ENCODE results near the gene PCDHGB4. TPM values are rescaled to one million over a fixed set of nuclear protein-coding genes. Genes with fewer than 3 reads are reported as not detected.

The PCDHGB4 gene
- total and polyA plus RNA-seq, 2 of the 8 experiments (the other 6 are each of a cell fraction or from before 2014, with no cell fraction given) = 8.0 to 9.1 TPM

- Histone ChIP-seq H4K5ac (ENCODE audit: insufficient read length, low read depth, low read length) (peak within 1 kb of the TSS; percentile 74), H3K4me1 (replicated peaks in 1 of 4; ENCODE audit: control insufficient read depth in 3 of 4, insufficient read depth in 4 of 4, low read length in 3 of 4) (no peaks in the 10 kb centered on the region; a peak in 1 of 7 replicates), H2AK5ac (ENCODE audit: low read depth, low read length) (no peak within 1 kb of the TSS), H2AFZ (ENCODE audit: low read length) (no peak within 1 kb of the TSS; the same call in 1 of the 2 replicates), H3K4me2 (ENCODE audit: insufficient read depth in 1 of 2, low read depth in 2 of 2, low read length in 2 of 2) (peak within 1 kb of the TSS; percentile 35 to 48; a peak in 3 of 4 replicates), H3K9ac (replicated peaks in 1 of 4; ENCODE audit: extremely low read depth in 1 of 4, low read depth in 3 of 4, low read length in 3 of 4) (no peak within 1 kb of the TSS; a peak in 1 of 7 replicates), H3K79me1 (ENCODE audit: low read depth, low read length) (no peaks in the 10 kb centered on the region), H2BK20ac (ENCODE audit: low read length) (no peak within 1 kb of the TSS), H3K79me2 (ENCODE audit: control insufficient read depth in 1 of 2, insufficient read depth in 2 of 2, low read length in 2 of 2) (no peaks in the 10 kb centered on the region; a peak in 1 of 4 replicates), H2BK12ac (ENCODE audit: low read depth, low read length) (no peak within 1 kb of the TSS), H3K4me3 (ENCODE audit: extremely low read depth in 1 of 4, insufficient read depth in 2 of 4, low read depth in 3 of 4, low read length in 4 of 4) (peak within 1 kb of the TSS; percentile 15 to 52 (median 32); a peak in 6 of 8 replicates), H2BK120ac (replicated peaks; ENCODE audit: low read depth, low read length) (no peak within 1 kb of the TSS), H3K14ac (ENCODE audit: insufficient read length) (no peak within 1 kb of the TSS), H2BK5ac (ENCODE audit: low read depth, low read length) (no peak within 1 kb of the TSS), H3K23me2 (ENCODE audit: low read depth, low read length) (no peaks in the 10 kb centered on the region), H3K18ac (ENCODE audit: extremely low read depth, low read length) (no peak within 1 kb of the TSS), H3K9me3 (ENCODE audit: insufficient read depth in 2 of 2, low read depth in 1 of 2, low read length in 1 of 2) (peaks cover 36 to 39% of the 10 kb centered on the region in 2 experiments), H4K20me1 (replicated peaks in 1 of 2; ENCODE audit: control insufficient read depth in 1 of 2, insufficient read depth in 2 of 2, low read length in 2 of 2) (no peaks in the 10 kb centered on the region), H3K56ac (replicated peaks; ENCODE audit: insufficient read length, low read depth, low read length) (no peak within 1 kb of the TSS), H4K8ac (ENCODE audit: extremely low read depth, insufficient read depth, low read length) (no peak within 1 kb of the TSS), H3K36me3 (ENCODE audit: control insufficient read depth in 2 of 4, insufficient read depth in 4 of 4, low read length in 3 of 4) (peaks cover 0 to 27% (median 3%) of the 10 kb centered on the region in 4 experiments; a peak in 3 of 8 replicates), H2BK15ac (ENCODE audit: low read length) (no peak within 1 kb of the TSS), H3K23ac (ENCODE audit: insufficient read length) (no peak within 1 kb of the TSS), H3K27ac (ENCODE audit: low read depth, low read length) (no peak within 1 kb of the TSS), H4K91ac (replicated peaks; ENCODE audit: insufficient read length, low read length) (no peak within 1 kb of the TSS), H3K4ac (replicated peaks; ENCODE audit: insufficient read length, low read depth, low read length) (no peak within 1 kb of the TSS), H3K27me3 (replicated peaks in 1 of 4; ENCODE audit: control insufficient read depth in 3 of 4, extremely low read depth in 1 of 4, insufficient read depth in 3 of 4, low read length in 3 of 4) (peaks cover 0 to 12% (median 6%) of the 10 kb centered on the region in 4 experiments; a peak in 4 of 7 replicates)
- CTCF ChIA-PET (ENCODE audit: partially characterized antibody) = interaction anchor here (0.6 to 23.3 kb wide), 53 partner anchors 8 to 335 kb away, joined by 3 to 1236 read pairs (median 5); partner anchors contain the start of genes PCDHB10, PCDHB11, PCDHB14 and PCDHB15
- DNase-seq (ENCODE audit: low read depth in 1 of 2, low spot score in 2 of 2) (peak in 1 of 2 experiments; percentile 91), FAIRE-seq (peak; percentile 84)
- 67% methylated on average over 40 of the region's 42 CpGs; no CpG with 5 or more reads in 1 of the 2 experiments for whole genome bisulfite sequencing, 2 experiments (ENCODE audit: extremely low coverage in 1 of 2, insufficient coverage in 1 of 2, insufficient read length in 1 of 2, insufficient replicate concordance in 2 of 2, low coverage in 1 of 2, low lambda C conversion rate in 2 of 2, missing lambda C conversion rate in 1 of 2)
- TF ChIP-seq RAD21 (IDR thresholded peaks at IDR 0.05 in 1 of 2, conservative IDR thresholded peaks at IDR 0.05 in 1 of 2; ENCODE audit: low read depth in 2 of 2, low read length in 2 of 2) (peak; percentile 88 to 90), TEAD4 (IDR thresholded peaks at IDR 0.05; ENCODE audit: low read depth, low read length) (peak; percentile 30; the same call in 1 of the 2 replicates), YY1 (IDR thresholded peaks at IDR 0.05; ENCODE audit: low read depth, low read length) (peak; percentile 58; the same call in 1 of the 2 replicates), CREB1 (IDR thresholded peaks at IDR 0.05) (no peak), SRF (IDR thresholded peaks at IDR 0.05; ENCODE audit: low read depth, low read length) (no peak), SP2 (IDR thresholded peaks at IDR 0.05; ENCODE audit: low read length) (no peak), SP1 (IDR thresholded peaks at IDR 0.05; ENCODE audit: low read depth, low read length) (no peak)
- TF ChIP-seq, protein P1, sequence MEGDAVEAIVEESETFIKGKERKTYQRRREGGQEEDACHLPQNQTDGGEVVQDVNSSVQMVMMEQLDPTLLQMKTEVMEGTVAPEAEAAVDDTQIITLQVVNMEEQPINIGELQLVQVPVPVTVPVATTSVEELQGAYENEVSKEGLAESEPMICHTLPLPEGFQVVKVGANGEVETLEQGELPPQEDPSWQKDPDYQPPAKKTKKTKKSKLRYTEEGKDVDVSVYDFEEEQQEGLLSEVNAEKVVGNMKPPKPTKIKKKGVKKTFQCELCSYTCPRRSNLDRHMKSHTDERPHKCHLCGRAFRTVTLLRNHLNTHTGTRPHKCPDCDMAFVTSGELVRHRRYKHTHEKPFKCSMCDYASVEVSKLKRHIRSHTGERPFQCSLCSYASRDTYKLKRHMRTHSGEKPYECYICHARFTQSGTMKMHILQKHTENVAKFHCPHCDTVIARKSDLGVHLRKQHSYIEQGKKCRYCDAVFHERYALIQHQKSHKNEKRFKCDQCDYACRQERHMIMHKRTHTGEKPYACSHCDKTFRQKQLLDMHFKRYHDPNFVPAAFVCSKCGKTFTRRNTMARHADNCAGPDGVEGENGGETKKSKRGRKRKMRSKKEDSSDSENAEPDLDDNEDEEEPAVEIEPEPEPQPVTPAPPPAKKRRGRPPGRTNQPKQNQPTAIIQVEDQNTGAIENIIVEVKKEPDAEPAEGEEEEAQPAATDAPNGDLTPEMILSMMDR (IDR thresholded peaks at IDR 0.05; ENCODE audit: control extremely low read depth in 1 of 3, insufficient read depth in 1 of 3, low read depth in 1 of 3, low read length in 3 of 3) = peak; percentile 59 to 77 (median 75)
- POLR2A ChIA-PET (ENCODE audit: partially characterized antibody) = interaction anchor here (1.2 to 2.6 kb wide), 7 partner anchors 12 to 143 kb away, joined by 3 to 14 read pairs (median 7); no protein-coding TSS in a partner anchor
These were observed 33.5 kb downstream of the PCDHGB4 start, which contains the start of gene PCDHGA11 for GRCh38 chr5:141420855-141421488. Gene PCDHGA11, plus strand, starts transcription at chr5:141421051. Its CDS starts 177 bp downstream, at chr5:141421228.

Data from H1 (cell line).